NCI-H146 (cell line): ENCODE results near the gene CAMKV.
"Not testable (repeated sequence)": the region's sequence is repeated elsewhere in the genome, so short reads cannot be mapped to it uniquely, and the experiment has no call there.

ENCODE experiments used
- DNase-seq: peaks from one replicate; lab custom pipeline; 2025; lab: John Stamatoyannopoulos, UW

CAMKV gene, protein sequence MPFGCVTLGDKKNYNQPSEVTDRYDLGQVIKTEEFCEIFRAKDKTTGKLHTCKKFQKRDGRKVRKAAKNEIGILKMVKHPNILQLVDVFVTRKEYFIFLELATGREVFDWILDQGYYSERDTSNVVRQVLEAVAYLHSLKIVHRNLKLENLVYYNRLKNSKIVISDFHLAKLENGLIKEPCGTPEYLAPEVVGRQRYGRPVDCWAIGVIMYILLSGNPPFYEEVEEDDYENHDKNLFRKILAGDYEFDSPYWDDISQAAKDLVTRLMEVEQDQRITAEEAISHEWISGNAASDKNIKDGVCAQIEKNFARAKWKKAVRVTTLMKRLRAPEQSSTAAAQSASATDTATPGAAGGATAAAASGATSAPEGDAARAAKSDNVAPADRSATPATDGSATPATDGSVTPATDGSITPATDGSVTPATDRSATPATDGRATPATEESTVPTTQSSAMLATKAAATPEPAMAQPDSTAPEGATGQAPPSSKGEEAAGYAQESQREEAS

DNA sequence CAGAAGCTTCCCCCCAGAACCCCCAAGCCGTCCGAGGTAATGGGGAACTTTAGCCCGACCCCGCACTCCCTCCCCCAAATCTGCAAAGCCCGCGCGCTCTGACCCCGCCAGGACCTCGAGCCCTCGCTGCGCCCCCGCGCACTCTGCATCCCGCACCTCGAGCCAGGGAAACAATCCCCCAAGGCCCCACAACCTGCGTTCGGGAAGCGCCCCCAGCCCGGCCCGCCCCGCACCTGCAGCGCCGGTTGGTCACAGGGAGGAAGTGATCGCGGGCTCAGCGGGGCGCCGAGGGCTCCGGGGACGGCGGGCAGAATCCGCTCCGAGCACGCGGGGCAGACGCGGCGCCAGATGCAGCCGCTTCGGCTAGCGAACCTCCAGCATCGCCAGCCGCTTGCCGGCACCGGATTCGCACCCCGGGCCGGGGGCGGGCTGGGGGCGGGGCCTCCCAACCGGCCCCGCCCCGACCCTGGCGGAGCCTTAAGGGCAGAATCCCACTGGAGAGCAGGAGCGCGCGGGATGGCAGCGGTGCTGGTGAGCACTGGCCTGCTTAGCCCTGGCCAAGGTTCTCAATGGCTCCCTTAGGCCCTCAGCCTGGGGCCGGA lies at the start of gene CAMKV:
CAMKV (minus strand) TSS at position 382 of the 602 bp plus-strand sequence. CDS start 7,518 bp downstream, outside the sequence.
- peak; percentile 51 for DNase-seq

DNA sequence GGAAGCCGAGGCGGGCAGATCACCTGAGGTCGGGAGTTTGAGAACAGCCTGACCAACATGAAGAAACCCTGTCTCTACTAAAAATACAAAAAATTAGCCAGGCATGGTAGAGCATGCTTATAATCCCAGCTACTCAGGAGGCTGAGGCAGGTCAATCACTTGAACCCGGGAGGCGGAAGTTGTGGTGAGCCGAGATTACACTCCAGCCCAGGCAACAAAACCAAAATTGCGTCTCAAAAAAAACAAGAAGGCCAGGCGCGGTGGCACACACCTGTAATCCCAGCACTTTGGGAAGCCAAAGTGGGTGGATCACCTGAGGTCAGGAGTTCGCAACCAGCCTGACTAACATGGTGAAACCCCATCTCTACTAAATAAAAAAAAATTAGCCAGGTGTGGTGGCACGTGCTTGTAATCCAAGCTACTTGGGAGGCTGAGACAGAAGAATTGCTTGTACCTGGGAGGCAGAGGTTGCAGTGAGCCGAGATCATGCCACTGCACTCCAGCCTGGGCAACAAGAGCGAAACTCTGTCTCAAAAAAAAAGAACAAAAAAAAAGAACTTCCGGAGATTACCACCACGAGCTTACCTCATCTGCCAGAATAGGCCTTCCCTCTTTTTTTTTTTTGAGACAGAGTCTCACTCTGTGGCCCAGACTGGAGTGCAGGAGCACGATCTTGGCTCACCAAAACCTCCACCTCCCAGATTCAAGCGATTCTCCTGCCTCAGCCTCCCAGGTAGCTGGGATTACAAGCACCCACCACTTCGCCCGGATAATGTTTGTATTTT lies 48.3 kb upstream of the CAMKV start:
- not testable (repeated sequence) for DNase-seq

DNA sequence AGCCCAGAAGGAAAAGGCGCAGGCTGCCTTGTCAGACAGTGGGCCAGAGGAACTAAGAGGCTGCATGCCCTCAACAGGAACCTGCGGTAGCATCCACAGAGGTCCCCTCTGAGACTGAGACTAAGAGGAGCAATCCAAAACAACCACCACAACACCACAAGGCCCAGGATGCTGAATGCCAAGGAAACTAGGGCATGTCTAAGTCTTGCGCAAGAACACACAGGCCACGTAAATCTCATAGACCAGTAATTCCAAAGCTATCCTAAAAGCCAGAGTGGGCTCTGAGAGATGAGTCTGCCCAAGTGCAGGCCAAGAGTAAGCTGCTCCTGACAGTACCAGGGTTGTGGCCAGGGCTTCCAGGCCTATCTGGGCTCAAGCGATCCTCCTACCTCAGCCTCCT lies 47.0 kb upstream of the CAMKV start:
- DNase-seq, result no peak

DNA sequence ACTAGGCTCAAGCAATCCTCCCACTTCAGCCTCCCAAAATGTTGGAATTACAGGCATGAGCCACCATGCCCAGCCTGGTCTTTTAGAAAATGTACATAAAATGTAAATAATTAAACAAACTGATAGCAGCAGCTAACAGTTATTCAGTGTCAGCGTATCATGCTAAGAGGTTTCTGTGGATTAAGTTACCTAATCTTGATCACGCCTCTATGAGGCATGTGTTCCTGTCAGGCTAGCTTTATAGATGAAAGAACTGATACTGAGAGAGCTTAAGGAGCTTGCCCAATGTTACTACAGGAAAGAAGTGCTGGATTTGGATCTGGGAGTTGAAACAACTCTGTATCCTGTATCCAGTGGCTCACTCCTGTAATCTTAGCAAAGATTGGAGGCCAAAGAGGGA lies 45.2 kb upstream of the CAMKV start:
- DNase-seq, result no peak

DNA sequence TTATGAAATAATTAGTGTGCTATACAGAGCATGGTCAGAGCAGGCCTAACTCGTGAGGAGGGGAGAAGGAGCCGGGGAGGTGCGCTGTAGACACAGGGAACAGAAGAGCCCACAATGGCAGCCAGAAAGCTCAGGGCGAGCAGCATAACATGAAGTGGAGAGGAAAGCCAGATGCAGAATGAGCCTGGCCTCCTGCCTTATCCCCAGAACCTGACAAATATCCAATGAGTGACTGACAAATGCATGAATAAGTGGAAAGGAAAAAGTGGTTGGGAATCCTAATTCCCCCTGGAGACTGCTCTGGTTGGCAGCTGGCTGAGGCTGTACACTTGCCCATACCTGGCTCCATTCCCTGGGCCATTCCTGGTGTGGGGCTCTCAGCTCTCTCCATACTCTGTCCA lies 43.2 kb upstream of the CAMKV start:
- no peak for DNase-seq

DNA sequence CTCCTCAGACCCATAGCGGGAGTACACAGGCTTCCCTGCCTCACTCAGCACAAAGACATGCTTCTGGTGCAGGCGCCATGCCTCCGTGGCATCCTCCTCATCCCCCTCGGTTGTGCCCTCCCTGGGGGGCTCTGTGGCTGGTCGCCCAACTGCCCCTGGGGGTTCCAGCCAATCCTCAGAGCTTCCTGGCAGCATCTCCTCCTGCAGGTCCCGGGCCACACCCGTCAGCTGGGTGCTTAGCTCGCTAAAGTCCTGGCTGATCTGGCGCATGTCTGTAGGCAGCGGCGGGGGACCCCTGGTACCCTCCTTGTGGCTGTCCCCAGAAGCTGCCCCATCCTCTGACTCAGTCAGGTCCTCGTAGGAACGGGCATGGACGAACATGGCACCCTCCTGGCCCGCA lies 41.9 kb upstream of the CAMKV start:
- no peak for DNase-seq

DNA sequence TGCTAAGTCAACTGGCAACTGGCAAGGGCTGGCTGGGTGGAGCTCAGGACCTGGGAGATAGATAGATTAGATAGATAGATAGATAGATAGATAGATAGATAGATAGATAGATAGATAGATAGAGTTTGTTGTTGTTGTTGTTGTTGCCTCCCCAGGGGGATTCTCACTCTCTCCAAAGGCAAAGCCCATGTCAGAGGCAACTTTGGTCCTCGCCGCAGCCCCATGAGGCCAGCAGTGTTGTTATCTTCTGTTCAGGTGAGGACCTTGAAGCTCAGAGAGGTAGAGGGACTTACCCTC lies 41.4 kb upstream of the CAMKV start:
- no peak for DNase-seq

DNA sequence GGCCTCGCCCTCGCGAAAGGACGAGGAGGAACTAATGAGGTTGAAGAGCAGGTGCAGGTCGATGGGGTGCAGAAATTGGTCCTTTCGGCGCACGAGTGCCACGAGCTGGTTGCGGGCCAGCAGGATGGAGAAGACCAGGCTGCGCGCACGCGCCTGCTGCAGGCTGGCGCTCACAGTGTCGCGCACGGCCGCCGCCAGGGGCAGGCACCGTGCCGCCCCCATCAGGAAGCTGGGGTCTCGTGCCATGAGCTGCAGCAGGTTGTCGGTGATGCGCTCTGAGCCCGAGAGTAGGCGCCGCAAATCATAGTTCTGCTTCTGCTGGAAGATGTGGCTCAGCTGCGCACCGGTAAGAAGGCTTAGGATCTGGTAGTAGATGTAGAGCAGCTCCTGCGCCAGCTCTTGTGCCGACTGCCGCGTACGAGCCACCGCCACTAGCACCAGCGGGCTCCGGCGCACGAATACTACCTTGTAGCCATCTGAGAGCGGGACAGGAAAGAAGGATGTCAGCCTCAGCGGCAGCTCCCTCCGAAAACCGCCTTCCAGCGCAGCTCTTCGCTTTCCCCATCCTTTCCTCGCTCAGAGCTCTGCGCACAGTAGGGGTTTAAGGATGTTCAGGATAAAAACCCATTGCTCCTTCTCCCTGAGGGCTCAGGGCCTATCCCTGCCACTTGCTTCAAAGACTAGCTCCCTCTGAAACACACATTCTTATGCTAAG lies 40.9 kb upstream of the CAMKV start:
- DNase-seq, result no peak

DNA sequence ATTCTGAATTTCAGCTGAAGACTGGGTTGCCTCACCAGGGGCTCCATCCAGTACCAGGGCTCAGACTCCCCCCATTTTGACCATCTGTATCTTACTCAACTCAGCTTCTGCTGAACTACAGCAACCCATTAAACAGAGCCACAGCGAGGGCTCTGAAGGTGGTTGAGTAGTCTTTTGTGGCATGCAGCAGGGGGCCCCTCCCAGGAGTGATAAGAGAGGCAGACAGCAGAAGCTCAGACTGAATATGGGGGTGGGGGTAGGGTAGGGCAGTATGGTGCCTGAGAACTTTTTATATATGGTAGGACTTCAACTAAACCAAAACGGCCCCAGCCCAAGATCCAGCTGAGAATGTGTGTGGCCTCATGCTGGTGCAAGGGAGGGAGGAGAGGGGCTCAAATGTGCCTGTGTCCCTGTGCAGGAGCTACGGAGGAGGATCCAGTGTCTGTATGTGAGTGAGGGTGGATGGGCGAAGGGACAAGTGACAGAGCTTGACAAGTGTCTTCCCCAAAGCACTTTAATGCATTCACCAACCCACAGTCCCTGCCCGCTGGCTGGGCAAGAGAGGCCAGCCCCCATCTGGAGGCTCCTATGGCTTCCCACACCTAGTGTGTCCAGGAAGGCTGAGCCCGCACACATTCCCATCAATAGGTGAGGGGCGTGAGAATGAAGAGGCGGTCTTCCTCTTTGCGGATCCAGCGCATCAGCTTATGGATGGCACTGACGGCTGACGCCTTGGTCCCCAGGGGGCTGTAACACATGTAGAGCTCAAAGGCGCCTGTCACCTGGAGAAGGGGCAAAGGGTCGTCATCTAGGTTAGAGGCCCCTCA lies 38.9 kb upstream of the CAMKV start:
- DNase-seq, result peak; percentile 37

DNA sequence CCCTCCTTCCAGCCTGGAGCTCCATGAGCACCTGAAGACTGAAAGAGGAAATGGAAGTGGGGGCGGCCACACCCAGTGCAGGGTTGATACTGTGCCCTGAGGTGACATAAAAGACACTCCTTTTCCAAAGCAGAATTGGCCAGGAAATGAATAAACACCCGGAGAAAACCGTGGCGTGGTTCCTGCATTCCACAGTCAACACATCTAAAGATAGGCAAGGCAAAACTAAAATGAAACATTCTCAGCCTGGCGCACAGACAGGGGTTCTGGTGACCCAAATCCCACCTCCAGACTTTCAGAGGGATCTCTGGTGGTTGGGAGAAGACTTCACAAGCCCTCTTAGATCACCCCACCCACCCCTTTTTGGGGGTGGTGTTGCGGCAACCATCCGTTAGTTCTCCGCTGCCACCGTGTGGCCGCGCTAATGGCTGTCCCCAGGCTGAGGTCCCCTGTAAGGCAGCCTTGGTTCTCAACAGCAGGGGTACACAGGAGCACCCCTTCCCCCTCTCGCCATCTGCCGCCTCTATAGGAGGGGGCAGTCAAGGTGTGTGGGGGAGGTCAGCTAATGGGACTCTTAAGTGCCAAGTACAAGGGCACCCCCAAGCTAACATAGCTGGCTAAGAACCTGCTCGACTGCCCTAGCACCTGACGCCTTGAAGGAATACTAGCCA lies 36.5 kb upstream of the CAMKV start:
- no peak for DNase-seq

DNA sequence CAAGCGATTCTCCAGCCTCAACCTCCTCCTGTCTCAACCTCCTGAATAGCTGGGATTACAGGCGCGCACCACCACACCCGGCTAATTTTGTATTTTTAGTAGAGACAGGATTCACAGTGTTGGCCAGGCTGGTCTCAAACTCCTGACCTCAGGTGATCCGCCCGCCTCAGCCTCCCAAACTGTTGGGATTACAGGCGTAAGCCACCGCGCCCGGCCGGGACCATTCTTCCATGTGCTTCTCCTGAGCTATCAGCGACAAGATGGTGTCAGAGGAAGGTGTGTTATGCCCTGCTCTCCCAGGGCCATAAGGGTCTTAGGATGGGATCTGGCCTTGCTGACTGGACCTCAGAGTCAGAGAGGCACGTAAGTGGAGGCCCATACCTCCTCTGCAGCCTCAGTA lies 34.7 kb upstream of the CAMKV start:
- DNase-seq, result not testable (repeated sequence)

DNA sequence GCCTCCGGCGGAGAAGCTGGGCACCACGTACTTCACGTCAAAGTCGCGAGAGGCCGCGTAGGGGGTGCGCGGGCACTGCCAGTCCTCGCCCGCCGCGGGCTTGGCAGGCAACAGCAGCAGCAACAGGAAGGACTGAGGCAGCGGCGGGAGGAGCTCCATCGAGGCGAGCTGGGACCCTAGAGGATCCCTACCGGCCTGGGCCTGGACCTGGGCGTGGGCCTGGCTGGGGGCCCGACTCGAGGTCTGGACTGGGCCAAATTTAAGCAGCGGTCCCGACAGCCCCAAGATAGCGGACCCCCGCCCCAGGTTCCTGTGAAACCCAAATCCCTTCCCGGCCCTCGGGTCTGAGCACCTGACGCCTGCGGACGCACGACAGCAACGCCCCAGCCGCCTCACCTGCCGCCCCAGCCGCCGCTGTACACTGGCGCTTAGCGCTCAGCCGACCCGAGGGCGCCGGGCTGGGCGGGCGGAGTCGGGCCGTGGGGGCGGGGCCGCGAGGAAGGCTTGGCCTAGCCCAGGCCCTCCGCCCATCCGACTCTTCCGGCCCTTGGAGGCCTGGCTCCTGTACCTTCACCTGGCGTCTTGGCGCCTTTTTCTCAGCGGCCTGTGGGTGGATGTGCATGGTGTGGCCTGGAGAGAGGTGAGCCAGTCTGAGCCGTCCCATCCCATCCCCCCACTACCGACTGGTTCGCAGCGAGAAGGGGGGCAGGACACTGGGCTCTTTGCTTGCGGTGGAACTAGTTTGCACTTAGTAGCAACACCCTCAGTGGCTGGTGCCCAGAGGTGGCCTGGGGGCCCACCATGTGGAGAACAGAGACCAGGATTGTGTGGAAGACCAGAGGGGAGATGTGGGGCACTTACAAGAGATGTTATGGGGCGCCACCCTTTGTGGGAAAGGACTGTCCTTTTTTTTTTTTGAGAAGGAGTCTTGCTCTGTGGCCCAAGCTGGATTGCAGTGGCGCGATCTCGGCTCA lies 34.0 kb upstream of the CAMKV start, which contains the start of gene MST1R:
MST1R (minus strand) TSS at position 423 of the 974 bp plus-strand sequence; CDS start at position 159, 264 bp downstream.
- DNase-seq, result no peak

DNA sequence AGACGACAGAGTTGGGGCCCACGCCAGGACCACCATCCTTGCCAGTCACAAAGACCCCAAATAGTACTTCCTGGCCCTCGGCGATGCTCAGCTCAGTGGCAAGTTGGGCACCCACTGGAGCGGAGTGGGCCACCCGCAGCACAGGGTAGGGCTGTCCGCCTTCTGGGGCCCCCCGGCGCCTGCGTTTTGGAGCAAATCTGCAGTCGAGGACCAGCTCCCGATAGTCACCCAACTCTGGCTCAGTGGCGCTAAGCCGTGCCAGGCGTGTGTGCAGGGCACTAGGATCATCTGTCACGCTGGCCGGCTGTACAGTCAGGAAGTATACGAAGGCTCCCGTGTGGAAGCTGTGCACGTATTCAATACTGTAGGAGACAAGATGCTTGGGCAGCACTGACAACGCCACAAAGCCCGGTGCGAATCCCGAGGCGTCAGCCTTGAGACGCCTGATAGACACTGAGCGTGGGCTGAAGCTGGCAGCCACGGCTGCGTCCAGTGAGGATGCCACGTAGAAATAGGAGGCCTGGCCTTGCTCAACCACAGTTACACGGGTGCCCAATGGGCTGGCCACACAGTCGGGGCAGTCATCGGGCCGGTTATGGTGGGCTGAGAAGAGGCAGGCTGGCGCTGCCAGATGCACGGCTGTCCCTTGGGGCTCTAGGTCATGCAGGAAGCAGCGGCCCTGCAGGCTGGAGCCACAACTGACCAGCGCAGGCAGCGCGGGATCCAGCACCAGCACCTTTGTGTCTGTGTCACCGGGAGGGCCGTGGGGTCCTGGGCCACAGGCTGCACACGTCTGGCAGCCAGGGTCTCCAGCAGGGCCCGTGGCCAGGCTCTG lies 33.0 kb upstream of the CAMKV start:
- no peak for DNase-seq

DNA sequence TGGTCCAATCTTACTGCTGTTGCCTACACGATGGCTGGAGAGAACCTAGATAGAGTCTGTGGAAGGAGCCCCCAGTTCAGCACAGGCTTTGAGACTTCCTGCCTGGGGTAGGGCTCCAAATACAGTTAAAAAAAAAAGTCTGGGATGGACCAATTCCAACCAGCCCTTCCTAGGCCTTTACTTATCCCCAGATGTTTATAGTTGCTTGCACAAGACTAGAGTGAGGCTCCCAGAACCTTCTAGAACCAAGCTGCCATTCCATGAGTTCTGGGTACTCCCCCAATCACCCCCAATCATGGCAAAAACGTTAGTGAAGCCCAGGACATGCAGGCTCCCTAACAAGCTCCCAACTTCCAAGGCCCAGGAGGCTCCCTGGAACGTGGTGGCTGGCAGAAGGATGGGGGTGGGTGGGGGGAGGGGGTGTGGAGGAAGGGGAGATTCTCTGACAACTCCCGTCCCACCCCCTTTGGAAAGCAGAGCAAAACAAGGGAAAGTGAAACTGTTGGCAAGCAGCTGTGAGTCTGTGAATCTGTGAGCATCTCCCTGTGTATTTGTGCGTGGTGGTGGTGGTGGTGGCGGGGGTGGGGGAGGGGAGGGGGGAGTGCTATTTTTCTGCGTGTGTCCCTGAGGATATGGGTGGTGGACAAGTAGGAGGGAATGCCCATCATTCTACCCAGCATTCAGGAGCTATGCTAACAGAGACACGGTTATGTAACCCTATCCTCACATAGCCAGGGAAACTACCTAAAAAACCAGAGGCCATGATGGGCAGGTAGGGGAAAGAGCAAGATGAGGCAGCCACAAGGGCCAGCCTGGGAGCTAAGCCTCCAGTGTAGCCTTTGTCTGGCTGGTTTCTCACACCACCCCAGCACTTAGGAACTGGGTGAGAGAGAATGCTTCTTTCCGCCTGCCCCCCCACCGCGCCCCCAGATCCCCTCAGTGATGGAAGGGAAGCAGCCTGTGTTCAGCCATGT lies 31.9 kb upstream of the CAMKV start:
- no peak for DNase-seq

DNA sequence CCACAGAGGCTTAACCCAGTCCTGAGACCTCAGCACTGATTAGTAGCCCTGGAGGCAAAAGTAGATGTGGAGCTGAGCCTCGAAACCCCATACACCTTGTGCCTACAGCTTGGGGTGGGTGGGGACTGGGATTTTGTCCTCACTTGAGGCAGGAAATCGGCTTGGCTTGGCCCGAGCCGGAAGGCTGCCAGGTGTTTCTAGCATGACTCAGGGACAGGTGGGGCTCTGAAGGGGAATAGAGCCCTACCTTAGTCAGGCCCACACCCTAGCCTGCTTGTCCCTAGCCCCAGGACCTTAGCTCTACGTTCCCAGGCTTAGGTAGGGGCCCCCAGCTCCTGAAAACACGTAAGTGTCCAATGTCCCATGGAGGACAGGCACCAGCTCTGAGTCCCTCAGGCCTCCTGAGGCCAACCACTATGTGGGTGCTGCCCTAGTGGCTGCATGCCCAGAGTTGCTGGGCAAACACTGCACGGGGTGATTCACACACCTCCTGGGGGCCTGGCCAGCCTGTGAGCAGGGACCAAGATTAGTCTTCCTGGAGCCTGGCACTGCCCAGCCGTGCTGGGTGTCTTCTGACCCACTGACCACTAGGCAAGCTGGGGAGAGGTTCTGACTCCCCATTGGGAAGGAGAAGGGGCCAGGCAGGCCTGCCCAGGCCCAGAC lies 30.9 kb upstream of the CAMKV start:
- DNase-seq, result no peak

DNA sequence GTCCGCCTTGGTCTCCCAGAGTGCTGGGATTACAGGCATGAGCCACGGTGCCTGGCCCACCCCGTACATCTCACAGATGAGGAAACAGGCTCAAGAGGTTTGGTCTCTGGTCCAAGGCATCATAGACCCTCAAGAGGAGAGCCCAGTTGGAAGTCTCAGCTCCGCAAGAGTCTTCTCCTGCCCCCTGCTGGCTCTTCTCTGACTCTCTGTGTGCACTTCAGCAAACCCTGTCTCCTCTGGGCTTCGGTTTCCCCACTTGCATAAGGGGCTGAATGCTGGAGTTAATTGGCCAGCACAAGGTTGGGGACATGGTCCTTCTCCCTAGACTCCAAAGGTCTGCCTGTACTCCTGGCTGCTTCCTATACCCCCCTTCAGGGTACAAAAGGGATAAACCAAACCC lies 30.1 kb upstream of the CAMKV start:
- DNase-seq, result no peak

DNA sequence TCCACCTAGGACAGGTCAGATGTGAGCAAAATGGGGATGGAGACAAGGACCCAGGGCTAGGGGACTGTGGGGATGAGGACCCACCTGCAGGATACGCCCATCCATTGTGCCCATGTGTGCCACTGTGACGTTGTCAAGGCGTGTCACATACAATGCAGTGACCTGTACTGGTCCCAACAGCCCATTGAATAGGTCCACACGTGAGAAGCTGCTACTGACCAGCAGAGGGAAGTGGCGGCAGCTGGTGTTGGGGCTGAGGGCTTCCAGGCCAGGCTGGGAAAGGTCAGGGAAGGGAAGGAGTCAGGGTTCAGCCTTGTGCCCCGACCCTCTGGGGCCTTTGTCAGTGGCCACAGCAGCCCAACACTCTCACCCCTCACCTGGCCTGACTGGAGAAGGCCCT lies 29.3 kb upstream of the CAMKV start:
- no peak for DNase-seq
